K562 (cell line): ENCODE data around the gene ATXN1. TPM values are rescaled to one million over a fixed set of nuclear protein-coding genes. Genes with fewer than 3 reads are reported as not detected.

Source experiments
- FOXJ3 ChIP-seq: sonication (generic); formaldehyde crosslinking; IDR thresholded peaks from 2 replicates; pipeline ENCODE4 v1.4.0; 2020; ENCODE audit warnings: mild to moderate bottlenecking, missing genetic modification reagents
- GABPB1 ChIP-seq: sonication (generic); formaldehyde crosslinking; IDR thresholded peaks from 2 replicates; pipeline ENCODE4 v1.8.0; 2022; ENCODE audit warnings: mild to moderate bottlenecking, missing genetic modification reagents
- JUND ChIP-seq, 2 experiments: IDR thresholded peaks; 2 replicates in 1 of 2; 3 replicates in 1 of 2; pipeline ENCODE4 v1.6.1; 2011; ENCODE audit warnings: borderline replicate concordance in 2 of 2, low read depth in 2 of 2, low read length in 2 of 2, improper control_type of control experiment in 1 of 2, missing biosample characterization in 1 of 2, missing genetic modification characterization in 1 of 2, missing genetic modification reagents in 1 of 2
- MEF2A ChIP-seq: IDR thresholded peaks from 2 replicates; pipeline ENCODE4 v1.6.1; 2011; ENCODE audit warnings: low read depth, mild to moderate bottlenecking, low read length, moderate library complexity; ENCODE audit not compliant: control insufficient read depth
- PHF20 ChIP-seq: fragments of 450-650 bp; IDR thresholded peaks from 2 replicates; pipeline ENCODE4 v1.6.1; 2018; ENCODE audit not compliant: partially characterized antibody
- RAD51 ChIP-seq: fragments of 450-650 bp; IDR thresholded peaks from 2 replicates; pipeline ENCODE4 v1.7.1; 2016; ENCODE audit warnings: low read depth, mild to moderate bottlenecking, borderline replicate concordance
- RB1 ChIP-seq: fragments of 450-650 bp; IDR thresholded peaks from 2 replicates; pipeline ENCODE4 v1.6.1; 2017; ENCODE audit warnings: low read depth, mild to moderate bottlenecking
- RBM22 ChIP-seq: fragments of 200-400 bp; formaldehyde crosslinking; IDR thresholded peaks from 2 replicates; pipeline ENCODE4 v1.6.1; 2018; ENCODE audit warnings: low read length, low read depth; ENCODE audit not compliant: poor library complexity, severe bottlenecking
- RBM34 ChIP-seq: fragments of 200-400 bp; formaldehyde crosslinking; IDR thresholded peaks from 2 replicates; pipeline ENCODE4 v1.6.1; 2018; ENCODE audit warnings: low read length, borderline replicate concordance; ENCODE audit not compliant: insufficient read depth
- RFX7 ChIP-seq: fragments of 250-450 bp; sonication (Bioruptor Pico); IDR thresholded peaks from 2 replicates; pipeline ENCODE4 v1.5.1; 2021; ENCODE audit warnings: mild to moderate bottlenecking
- SETDB1 ChIP-seq: IDR thresholded peaks from one replicate; pipeline ENCODE4 v1.6.1; 2012; ENCODE audit warnings: low read length, control low read depth, inconsistent platforms
- SP1 ChIP-seq: sonication (generic); formaldehyde crosslinking; IDR thresholded peaks from 2 replicates; pipeline ENCODE4 v1.8.1; 2022; ENCODE audit warnings: mild to moderate bottlenecking, missing genetic modification reagents
- SREBF2 ChIP-seq: sonication (generic); formaldehyde crosslinking; IDR thresholded peaks from 2 replicates; pipeline ENCODE4 v1.4.0; 2020; ENCODE audit warnings: mild to moderate bottlenecking, missing genetic modification reagents
- SRSF9 ChIP-seq: fragments of 200-400 bp; formaldehyde crosslinking; IDR thresholded peaks from 2 replicates; pipeline ENCODE4 v1.6.1; 2017; ENCODE audit warnings: low read depth, low read length, borderline replicate concordance
- TCFL5 ChIP-seq: fragments of 250-450 bp; sonication (Bioruptor Pico); conservative IDR thresholded peaks from 2 replicates; pipeline ENCODE4 v1.6.1; 2021; ENCODE audit warnings: mild to moderate bottlenecking, moderate library complexity, matching md5 sums
- ZNF282 ChIP-seq: sonication (generic); formaldehyde crosslinking; IDR thresholded peaks from 2 replicates; pipeline ENCODE4 v1.8.1; 2023; ENCODE audit warnings: missing genetic modification reagents
- ZNF384 ChIP-seq: IDR thresholded peaks from 2 replicates; pipeline ENCODE4 v1.6.1; 2012; ENCODE audit warnings: low read depth, low read length, improper control_type of control experiment
- ZNF785 ChIP-seq: fragments of 250-450 bp; sonication (Bioruptor Pico); IDR thresholded peaks from 2 replicates; pipeline ENCODE4 v1.4.0; 2020; ENCODE audit warnings: mild to moderate bottlenecking
- polyA plus RNA-seq, 8 experiments: library from polyadenylated mRNA; depleted of rRNA in 4 of 8; stranded (reverse) in 5 of 8; unstranded in 3 of 8; fragments of >200 nt; fragmentation: Nextera tagmentation in 2 of 8; fragmentation: Illumina TruSeq in 1 of 8; extraction: Ambion mirVana in 2 of 8; extraction: Trizol in 1 of 8; gene quantifications; 2 replicates each; pipeline versions ENCODE4 v1.2.1 to v1.2.3, GENCODE V29; 2011 to 2014; ENCODE audit warnings: inconsistent platforms in 1 of 8, missing spikeins in 1 of 8
- total RNA-seq, 7 experiments: library from RNA; depleted of rRNA in 6 of 7; stranded (reverse); fragments of >200 nt in 6 of 7; fragmentation: Illumina TruSeq in 2 of 7; extraction: Trizol in 2 of 7; gene quantifications; 2 replicates each; pipeline versions ENCODE4 v1.2.1 to v1.2.3, GENCODE V29; 2011 to 2021; ENCODE audit warnings: low replicate concordance in 1 of 7
- TF ChIP-seq, protein P1 (sequence below), 3 experiments: fragments of 200-800 bp in 1 of 3; fragments of 250-450 bp in 1 of 3; fragments of 450-650 bp in 1 of 3; sonication (Bioruptor Pico) in 1 of 3; sonication (Bioruptor generic) in 1 of 3; formaldehyde crosslinking in 1 of 3; IDR thresholded peaks; 2 replicates each; pipeline versions ENCODE4 v1.6.1 to v1.8.0; 2016 to 2022; ENCODE audit warnings: mild to moderate bottlenecking in 2 of 3, missing genetic modification characterization in 2 of 3, missing compliant biosample characterization in 1 of 3, moderate library complexity in 1 of 3
- TF ChIP-seq, protein P2 (sequence below): sonication (generic); formaldehyde crosslinking; IDR thresholded peaks from 2 replicates; pipeline ENCODE4 v1.8.0; 2022; ENCODE audit warnings: mild to moderate bottlenecking, missing genetic modification reagents
- TF ChIP-seq, protein P3 (sequence below): fragments of 450-650 bp; IDR thresholded peaks from 2 replicates; pipeline ENCODE4 v1.6.1; 2017; ENCODE audit warnings: antibody characterized with exemption, mild to moderate bottlenecking

ATXN1 gene
- total and polyA plus RNA-seq, 9 of the 15 experiments (the other 6 are each of a cell fraction or from before 2014, with no cell fraction given), result under 0.01 to 1.2 (median 0.58) TPM

DNA sequence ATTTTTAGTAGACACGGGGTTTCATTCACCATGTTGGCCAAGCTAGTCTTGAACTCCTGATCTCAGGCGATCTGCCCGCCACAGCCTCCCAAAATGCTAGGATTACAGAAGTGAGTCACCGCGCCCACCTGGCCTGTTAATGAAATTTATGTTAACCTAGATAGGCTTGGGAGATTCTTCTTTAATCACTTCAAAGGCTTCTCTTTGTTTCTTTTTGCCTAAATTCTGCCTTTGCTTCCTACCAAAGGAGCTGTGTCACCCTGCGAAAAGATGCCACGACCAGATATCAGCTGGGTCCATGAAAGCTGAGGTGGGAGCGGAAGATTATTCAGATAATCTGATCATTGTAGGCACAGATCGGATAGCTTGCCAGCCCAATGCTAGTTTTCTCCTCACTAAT is 447.5 kb downstream of the ATXN1 start (continued):
- TF ChIP-seq SP1 (CRISPR knock-in tag) (no peak), RBM22 (no peak), PHF20 (no peak), ZNF282 (no peak), SRSF9 (no peak), RB1 (no peak), SETDB1 (no peak), ZNF384 (no peak), ZNF785 (CRISPR knock-in tag) (no peak), GABPB1 (CRISPR knock-in tag) (no peak), MEF2A (no peak), FOXJ3 (CRISPR knock-in tag) (no peak), SREBF2 (CRISPR knock-in tag) (no peak), RBM34 (no peak), JUND (IDR thresholded peaks at IDR 0.05; ENCODE audit: borderline replicate concordance, low read depth, low read length) (peak; percentile 34; the same call in 1 of the 2 replicates), JUND (tag; IDR thresholded peaks at IDR 0.05; ENCODE audit: borderline replicate concordance, low read depth, low read length) (no peak), TCFL5 (no peak), RAD51 (no peak), RFX7 (CRISPR knock-in tag) (no peak)
- TF ChIP-seq, protein P1, sequence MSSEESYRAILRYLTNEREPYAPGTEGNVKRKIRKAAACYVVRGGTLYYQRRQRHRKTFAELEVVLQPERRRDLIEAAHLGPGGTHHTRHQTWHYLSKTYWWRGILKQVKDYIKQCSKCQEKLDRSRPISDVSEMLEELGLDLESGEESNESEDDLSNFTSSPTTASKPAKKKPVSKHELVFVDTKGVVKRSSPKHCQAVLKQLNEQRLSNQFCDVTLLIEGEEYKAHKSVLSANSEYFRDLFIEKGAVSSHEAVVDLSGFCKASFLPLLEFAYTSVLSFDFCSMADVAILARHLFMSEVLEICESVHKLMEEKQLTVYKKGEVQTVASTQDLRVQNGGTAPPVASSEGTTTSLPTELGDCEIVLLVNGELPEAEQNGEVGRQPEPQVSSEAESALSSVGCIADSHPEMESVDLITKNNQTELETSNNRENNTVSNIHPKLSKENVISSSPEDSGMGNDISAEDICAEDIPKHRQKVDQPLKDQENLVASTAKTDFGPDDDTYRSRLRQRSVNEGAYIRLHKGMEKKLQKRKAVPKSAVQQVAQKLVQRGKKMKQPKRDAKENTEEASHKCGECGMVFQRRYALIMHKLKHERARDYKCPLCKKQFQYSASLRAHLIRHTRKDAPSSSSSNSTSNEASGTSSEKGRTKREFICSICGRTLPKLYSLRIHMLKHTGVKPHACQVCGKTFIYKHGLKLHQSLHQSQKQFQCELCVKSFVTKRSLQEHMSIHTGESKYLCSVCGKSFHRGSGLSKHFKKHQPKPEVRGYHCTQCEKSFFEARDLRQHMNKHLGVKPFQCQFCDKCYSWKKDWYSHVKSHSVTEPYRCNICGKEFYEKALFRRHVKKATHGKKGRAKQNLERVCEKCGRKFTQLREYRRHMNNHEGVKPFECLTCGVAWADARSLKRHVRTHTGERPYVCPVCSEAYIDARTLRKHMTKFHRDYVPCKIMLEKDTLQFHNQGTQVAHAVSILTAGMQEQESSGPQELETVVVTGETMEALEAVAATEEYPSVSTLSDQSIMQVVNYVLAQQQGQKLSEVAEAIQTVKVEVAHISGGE (CRISPR knock-in tag; IDR thresholded peaks at IDR 0.05), result no peak
- TF ChIP-seq, protein P2, sequence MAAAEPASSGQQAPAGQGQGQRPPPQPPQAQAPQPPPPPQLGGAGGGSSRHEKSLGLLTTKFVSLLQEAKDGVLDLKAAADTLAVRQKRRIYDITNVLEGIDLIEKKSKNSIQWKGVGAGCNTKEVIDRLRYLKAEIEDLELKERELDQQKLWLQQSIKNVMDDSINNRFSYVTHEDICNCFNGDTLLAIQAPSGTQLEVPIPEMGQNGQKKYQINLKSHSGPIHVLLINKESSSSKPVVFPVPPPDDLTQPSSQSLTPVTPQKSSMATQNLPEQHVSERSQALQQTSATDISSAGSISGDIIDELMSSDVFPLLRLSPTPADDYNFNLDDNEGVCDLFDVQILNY (CRISPR knock-in tag), result no peak
- TF ChIP-seq, protein P3, sequence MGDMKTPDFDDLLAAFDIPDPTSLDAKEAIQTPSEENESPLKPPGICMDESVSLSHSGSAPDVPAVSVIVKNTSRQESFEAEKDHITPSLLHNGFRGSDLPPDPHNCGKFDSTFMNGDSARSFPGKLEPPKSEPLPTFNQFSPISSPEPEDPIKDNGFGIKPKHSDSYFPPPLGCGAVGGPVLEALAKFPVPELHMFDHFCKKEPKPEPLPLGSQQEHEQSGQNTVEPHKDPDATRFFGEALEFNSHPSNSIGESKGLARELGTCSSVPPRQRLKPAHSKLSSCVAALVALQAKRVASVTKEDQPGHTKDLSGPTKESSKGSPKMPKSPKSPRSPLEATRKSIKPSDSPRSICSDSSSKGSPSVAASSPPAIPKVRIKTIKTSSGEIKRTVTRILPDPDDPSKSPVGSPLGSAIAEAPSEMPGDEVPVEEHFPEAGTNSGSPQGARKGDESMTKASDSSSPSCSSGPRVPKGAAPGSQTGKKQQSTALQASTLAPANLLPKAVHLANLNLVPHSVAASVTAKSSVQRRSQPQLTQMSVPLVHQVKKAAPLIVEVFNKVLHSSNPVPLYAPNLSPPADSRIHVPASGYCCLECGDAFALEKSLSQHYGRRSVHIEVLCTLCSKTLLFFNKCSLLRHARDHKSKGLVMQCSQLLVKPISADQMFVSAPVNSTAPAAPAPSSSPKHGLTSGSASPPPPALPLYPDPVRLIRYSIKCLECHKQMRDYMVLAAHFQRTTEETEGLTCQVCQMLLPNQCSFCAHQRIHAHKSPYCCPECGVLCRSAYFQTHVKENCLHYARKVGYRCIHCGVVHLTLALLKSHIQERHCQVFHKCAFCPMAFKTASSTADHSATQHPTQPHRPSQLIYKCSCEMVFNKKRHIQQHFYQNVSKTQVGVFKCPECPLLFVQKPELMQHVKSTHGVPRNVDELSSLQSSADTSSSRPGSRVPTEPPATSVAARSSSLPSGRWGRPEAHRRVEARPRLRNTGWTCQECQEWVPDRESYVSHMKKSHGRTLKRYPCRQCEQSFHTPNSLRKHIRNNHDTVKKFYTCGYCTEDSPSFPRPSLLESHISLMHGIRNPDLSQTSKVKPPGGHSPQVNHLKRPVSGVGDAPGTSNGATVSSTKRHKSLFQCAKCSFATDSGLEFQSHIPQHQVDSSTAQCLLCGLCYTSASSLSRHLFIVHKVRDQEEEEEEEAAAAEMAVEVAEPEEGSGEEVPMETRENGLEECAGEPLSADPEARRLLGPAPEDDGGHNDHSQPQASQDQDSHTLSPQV, result no peak
